PC-3 (cell line): Measurements from ENCODE around the gene C19orf53. TPM values are rescaled to one million over a fixed set of nuclear protein-coding genes. Genes with fewer than 3 reads are reported as not detected.

Source experiments
- ATAC-seq: fragments of 200-7000 bp; cut with Tn5 transposase; 2 replicates; pipeline ENCODE4 v1.9.1; 2020; ENCODE audit warnings: mild to moderate bottlenecking, moderate library complexity
- BruUV-seq: library from RNA; stranded (reverse); fragments of 400-500 nt; replicated peaks from 2 replicates; lab custom pipeline; 2021; lab: Mats Ljungman, UMichigan
- CTCF ChIA-PET: fragments of 300-600 bp; sonication (Branson Sonifier 250); formaldehyde crosslinking; loops from one replicate; lab custom pipeline; 2022; ENCODE audit warnings: antibody characterized with exemption; lab: Charles Lee
- POLR2A ChIA-PET: fragments of 300-600 bp; sonication (Branson Sonifier 250); formaldehyde crosslinking; loops from one replicate; lab custom pipeline; 2022; ENCODE audit warnings: antibody characterized with exemption; ENCODE audit not compliant: unreplicated experiment; lab: Charles Lee
- DNase-seq: peaks from one replicate; pipeline ENCODE4 v3.0.0-alpha.2; 2015
- H2AFZ ChIP-seq: fragments of 300-600 bp; sonication (generic); 2 replicates; pipeline ENCODE4 v1.6.0; 2016; ENCODE audit warnings: antibody characterized with exemption, low read length
- H3F3A ChIP-seq: fragments of 300-600 bp; sonication (generic); one replicate; pipeline ENCODE4 v1.6.0; 2017; ENCODE audit warnings: antibody characterized with exemption, low read length, control low read depth, mild to moderate bottlenecking; ENCODE audit not compliant: unreplicated experiment
- H3K27ac ChIP-seq: fragments of 300-600 bp; sonication (generic); 2 replicates; pipeline ENCODE4 v1.5.1; 2016; ENCODE audit warnings: mild to moderate bottlenecking, low read length
- H3K27me3 ChIP-seq: fragments of 300-600 bp; sonication (generic); 2 replicates; pipeline ENCODE4 v1.6.1; 2016; ENCODE audit warnings: low read length, mixed read lengths
- H3K36me3 ChIP-seq: fragments of 300-600 bp; sonication (generic); 2 replicates; pipeline ENCODE4 v1.6.1; 2016; ENCODE audit warnings: low read depth, mixed run types, low read length, mixed read lengths
- H3K4me1 ChIP-seq: fragments of 300-600 bp; sonication (generic); 2 replicates; pipeline ENCODE4 v1.5.1; 2016; ENCODE audit warnings: low read length; ENCODE audit not compliant: insufficient read depth
- H3K4me2 ChIP-seq: fragments of 300-600 bp; sonication (generic); 2 replicates; pipeline ENCODE4 v1.6.0; 2016; ENCODE audit warnings: low read length
- H3K4me3 ChIP-seq: fragments of 300-600 bp; sonication (generic); 2 replicates; pipeline ENCODE4 v1.5.1; 2016; ENCODE audit warnings: mild to moderate bottlenecking, low read length, mixed read lengths
- H3K79me2 ChIP-seq: fragments of 300-600 bp; sonication (generic); 2 replicates; pipeline ENCODE4 v1.6.1; 2017; ENCODE audit warnings: low read length, mixed read lengths
- H3K9ac ChIP-seq: fragments of 300-600 bp; sonication (generic); 2 replicates; pipeline ENCODE4 v1.6.0; 2016; ENCODE audit warnings: mild to moderate bottlenecking, low read length
- H3K9me2 ChIP-seq: fragments of 300-600 bp; sonication (generic); replicated peaks from 2 replicates; pipeline ENCODE4 v1.6.1; 2016; ENCODE audit warnings: mixed run types, low read length, mixed read lengths
- H3K9me3 ChIP-seq: fragments of 300-600 bp; sonication (generic); 2 replicates; pipeline ENCODE4 v1.6.1; 2016; ENCODE audit warnings: low read length, mixed read lengths
- H4K20me1 ChIP-seq: fragments of 300-600 bp; sonication (generic); 2 replicates; pipeline ENCODE4 v1.6.1; 2016; ENCODE audit warnings: low read length, mixed read lengths
- CTCF ChIP-seq: fragments of 300-600 bp; sonication (generic); conservative IDR thresholded peaks from 2 replicates; pipeline ENCODE4 v1.5.1; 2017; ENCODE audit warnings: antibody characterized with exemption, low read depth, mild to moderate bottlenecking, low read length
- EZH2 ChIP-seq: fragments of 300-600 bp; sonication (generic); IDR thresholded peaks from one replicate; pipeline ENCODE4 v1.6.1; 2017; ENCODE audit warnings: antibody characterized with exemption, mild to moderate bottlenecking, low read length; ENCODE audit not compliant: unreplicated experiment
- EZH2phosphoT487 ChIP-seq: fragments of 300-600 bp; sonication (generic); IDR thresholded peaks from 2 replicates; pipeline ENCODE4 v1.6.1; 2018; ENCODE audit warnings: mild to moderate bottlenecking, antibody characterized with exemption, low read length, borderline replicate concordance
- intact Hi-C: fragments of 100-400 bp; cut with micrococcal nuclease; formaldehyde crosslinking; loops from 2 replicates; pipeline ENCODE4 v1.9.0; 2023
- total RNA-seq: library from RNA; depleted of rRNA; stranded (reverse); fragments of >200 nt; gene quantifications from 2 replicates; pipeline ENCODE4 v1.2.3, GENCODE V29; 2014

The C19orf53 gene
- total RNA-seq, 1 experiment from 2014 or later = 341 TPM

- no peak overlapping the region for H3K9ac ChIP-seq
- BruUV-seq = no TSS peak
- H3K9me2 ChIP-seq = no peaks in the 10 kb centered on the region
- H3K4me1 ChIP-seq = no peaks in the 10 kb centered on the region
- H4K20me1 ChIP-seq = no peaks in the 10 kb centered on the region
- DNase-seq (no peak), ATAC-seq (no peak)
- no peaks in the 10 kb centered on the region for H3F3A ChIP-seq
- H3K4me3 ChIP-seq = no peak overlapping the region
- no peaks in the 10 kb centered on the region for H3K79me2 ChIP-seq
- intact Hi-C loops = loop anchor here (5.0 kb wide), 1 partner anchor 38 kb away; no protein-coding TSS in a partner anchor
- H3K9me3 ChIP-seq = no peaks in the 10 kb centered on the region
- no peak overlapping the region for H3K4me2 ChIP-seq
- peaks cover 4% of the 10 kb centered on the region for H3K36me3 ChIP-seq
- no peak for TF ChIP-seq EZH2
- TF ChIP-seq EZH2phosphoT487 = no peak
- no peak for TF ChIP-seq CTCF
- POLR2A ChIA-PET = interaction anchor here (1.0 kb wide), 1 partner anchor 27 kb away, joined by 5 read pairs; no protein-coding TSS in a partner anchor
- H3K27me3 ChIP-seq = no peaks in the 10 kb centered on the region
- no peak overlapping the region for H3K27ac ChIP-seq
- CTCF ChIA-PET = no interaction called here
- no peak overlapping the region for H2AFZ ChIP-seq
Measured at GRCh38 chr19:13824703-13825102, 50.4 kb downstream of the C19orf53 start.

GRCh38 chr19:13825489-13826441 lies 51.5 kb downstream of the C19orf53 start:
- no peaks in the 10 kb centered on the region for H3F3A ChIP-seq
- CTCF ChIA-PET = no interaction called here
- no peak overlapping the region for H3K4me3 ChIP-seq
- H3K27ac ChIP-seq = no peak overlapping the region
- intact Hi-C loops = loop anchor here (5.0 kb wide), 1 partner anchor 37 kb away; no protein-coding TSS in a partner anchor
- no peak overlapping the region for H2AFZ ChIP-seq
- H3K9me2 ChIP-seq = no peaks in the 10 kb centered on the region
- no peaks in the 10 kb centered on the region for H3K9me3 ChIP-seq
- no TSS peak for BruUV-seq
- H3K79me2 ChIP-seq = no peaks in the 10 kb centered on the region
- no peak overlapping the region for H3K9ac ChIP-seq
- POLR2A ChIA-PET = no interaction called here
- DNase-seq (peak; percentile 49), ATAC-seq (peak; percentile 58)
- peaks cover 4% of the 10 kb centered on the region for H3K36me3 ChIP-seq
- no peaks in the 10 kb centered on the region for H4K20me1 ChIP-seq
- no peak overlapping the region for H3K4me2 ChIP-seq
- no peaks in the 10 kb centered on the region for H3K27me3 ChIP-seq
- H3K4me1 ChIP-seq = no peaks in the 10 kb centered on the region
- TF ChIP-seq EZH2phosphoT487 = no peak

GRCh38 chr19:13826652-13827235 lies 52.5 kb downstream of the C19orf53 start:
- H3K9me2 ChIP-seq = no peaks in the 10 kb centered on the region
- H3K9me3 ChIP-seq = no peaks in the 10 kb centered on the region
- H3F3A ChIP-seq = no peaks in the 10 kb centered on the region
- intact Hi-C loops = loop anchor here (5.0 kb wide), 1 partner anchor 36 kb away; no protein-coding TSS in a partner anchor
- no peaks in the 10 kb centered on the region for H4K20me1 ChIP-seq
- H3K4me1 ChIP-seq = no peaks in the 10 kb centered on the region
- H3K36me3 ChIP-seq = peaks cover 4% of the 10 kb centered on the region
- BruUV-seq = no TSS peak
- no peak overlapping the region for H3K4me2 ChIP-seq
- H2AFZ ChIP-seq = no peak overlapping the region
- ATAC-seq (no peak), DNase-seq (no peak)
- H3K9ac ChIP-seq = no peak overlapping the region
- ChIA-PET CTCF (interaction anchor here (0.5 kb wide), 1 partner anchor 35 kb away, joined by 4 read pairs; no protein-coding TSS in a partner anchor), POLR2A (interaction anchor here (0.7 kb wide), 1 partner anchor 33 kb away, joined by 3 read pairs; no protein-coding TSS in a partner anchor)
- TF ChIP-seq CTCF (no peak), EZH2phosphoT487 (no peak), EZH2 (no peak)
- H3K27ac ChIP-seq = no peak overlapping the region
- H3K4me3 ChIP-seq = no peak overlapping the region
- H3K27me3 ChIP-seq = no peaks in the 10 kb centered on the region
- H3K79me2 ChIP-seq = no peaks in the 10 kb centered on the region
